Measurements from ENCODE around the gene SP9.

The SP9 gene

GRCh38 chr2:174334781-174335251 is at the start of gene SP9:
SP9 (plus strand) TSS chr2:174334954; CDS start chr2:174335093, 139 bp downstream.
- DNase-seq = no peak

- no peak for DNase-seq
Measured at GRCh38 chr2:174286172-174286571, 48.6 kb upstream of the SP9 start.

- no peak for DNase-seq
Measured at GRCh38 chr2:174292908-174293307, 41.8 kb upstream of the SP9 start.

GRCh38 chr2:174300114-174300513 is 34.6 kb upstream of the SP9 start:
- DNase-seq = no peak

- DNase-seq = peak; percentile 3
Measured at GRCh38 chr2:174312581-174313234, 22.0 kb upstream of the SP9 start.

GRCh38 chr2:174322149-174322548 is 12.6 kb upstream of the SP9 start:
- DNase-seq = no peak

- no peak for DNase-seq
Measured at GRCh38 chr2:174322746-174323145, 12.0 kb upstream of the SP9 start.

GRCh38 chr2:174324530-174324929 is 10.2 kb upstream of the SP9 start:
- no peak for DNase-seq

- DNase-seq = no peak
Measured at GRCh38 chr2:174325373-174326160, 9.2 kb upstream of the SP9 start.

- DNase-seq = peak; percentile 9
Measured at GRCh38 chr2:174326161-174327020, 8.4 kb upstream of the SP9 start.

GRCh38 chr2:174327021-174327840 is 7.5 kb upstream of the SP9 start:
- DNase-seq = no peak

GRCh38 chr2:174327841-174328113 is 7.0 kb upstream of the SP9 start:
- no peak for DNase-seq

GRCh38 chr2:174328114-174328960 is 6.4 kb upstream of the SP9 start:
- no peak for DNase-seq

GRCh38 chr2:174328961-174329715 is 5.6 kb upstream of the SP9 start:
- no peak for DNase-seq

GRCh38 chr2:174330945-174331594 is 3.7 kb upstream of the SP9 start:
- no peak for DNase-seq

GRCh38 chr2:174331595-174332216 is 3.0 kb upstream of the SP9 start:
- no peak for DNase-seq

GRCh38 chr2:174332217-174332963 is 2.4 kb upstream of the SP9 start:
- DNase-seq = peak; percentile 39

GRCh38 chr2:174333017-174333371 is 1.8 kb upstream of the SP9 start:
- DNase-seq = no peak

All from COR-L47 (cell line).